Measurements from ENCODE around the gene TGM1.
"Not testable (repeated sequence)": the region's sequence is repeated elsewhere in the genome, so short reads cannot be mapped to it uniquely, and the experiment has no call there.

TGM1 gene

DNA sequence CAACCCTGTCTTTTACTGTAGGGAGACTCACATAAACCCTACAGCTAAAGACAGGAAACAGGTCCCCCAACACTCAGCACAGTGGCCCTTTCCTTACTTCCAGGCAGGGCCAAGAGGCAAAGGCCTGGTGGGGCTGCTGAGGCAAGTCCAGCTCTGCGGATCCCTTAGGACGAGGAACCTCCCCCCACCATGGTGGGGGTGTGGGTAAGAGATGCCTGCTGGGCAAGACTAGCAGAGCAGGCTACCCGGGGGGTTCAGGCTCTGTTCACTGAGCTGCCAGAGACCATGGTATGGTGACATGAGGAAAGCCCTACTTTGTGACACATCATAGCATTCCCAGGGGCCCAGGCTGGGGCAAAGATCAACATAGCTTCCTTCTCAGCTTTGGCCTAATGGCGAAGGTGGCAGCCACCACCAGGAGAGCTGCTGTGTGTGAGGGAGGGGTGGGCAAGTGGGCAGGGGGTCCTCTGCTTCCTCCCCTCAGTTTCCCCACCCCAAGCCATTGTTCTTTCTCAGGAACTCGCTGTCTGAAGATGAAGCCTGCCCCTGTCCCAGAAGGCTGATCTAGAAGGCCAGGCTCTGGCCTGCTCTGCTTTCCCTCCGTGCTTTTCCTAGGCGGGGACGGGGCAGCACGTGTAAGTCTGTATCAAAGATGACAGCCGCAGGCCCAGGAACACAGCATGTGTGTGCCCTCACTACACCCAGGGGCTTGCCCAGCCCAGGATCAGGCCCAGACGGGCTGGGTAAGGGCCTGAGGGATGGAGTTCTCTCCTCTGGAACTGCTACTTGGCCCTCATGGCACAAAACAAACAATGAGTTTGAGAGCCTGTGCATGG lies 10.5 kb downstream of the TGM1 start:
- no peak for DNase-seq

DNA sequence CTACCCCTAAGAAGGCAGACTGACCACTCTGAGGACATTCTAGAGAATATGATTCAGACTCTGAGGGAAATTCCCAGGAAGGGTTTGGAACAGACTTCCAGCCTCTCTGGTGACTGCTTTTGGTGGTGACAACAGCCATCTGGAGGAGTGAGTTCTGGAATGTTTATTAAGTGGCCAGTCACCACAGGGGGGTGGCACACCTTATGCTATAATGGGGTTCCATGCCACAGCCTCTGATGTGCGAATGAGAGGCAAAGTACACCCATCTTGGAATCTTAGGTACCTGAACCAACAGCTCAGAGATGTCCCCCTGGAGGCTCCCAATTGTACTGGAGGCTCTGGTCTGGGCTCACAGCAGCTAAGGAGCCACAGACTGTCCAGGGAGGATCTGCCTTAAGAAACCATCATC lies 11.1 kb downstream of the TGM1 start:
- no peak for DNase-seq

DNA sequence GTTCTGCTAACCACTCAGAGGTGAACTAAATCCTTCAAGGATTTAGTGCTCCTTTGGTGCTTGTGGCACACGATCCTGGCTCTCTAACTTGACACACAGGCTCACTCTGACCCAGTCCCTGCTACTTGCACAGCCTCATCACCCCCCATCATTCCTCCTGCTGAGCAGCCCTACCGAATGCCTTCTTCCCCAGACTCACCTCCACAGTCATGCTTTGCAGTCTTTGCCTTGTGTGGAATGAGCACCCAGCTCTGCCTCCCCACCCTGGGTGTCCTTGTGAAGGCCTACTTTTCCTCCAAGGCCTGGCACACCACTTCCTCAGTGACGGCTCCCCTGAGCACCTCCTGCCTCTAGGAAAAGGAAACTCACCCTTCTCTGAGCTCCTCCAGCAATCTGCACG lies 12.6 kb downstream of the TGM1 start:
- no peak for DNase-seq

DNA sequence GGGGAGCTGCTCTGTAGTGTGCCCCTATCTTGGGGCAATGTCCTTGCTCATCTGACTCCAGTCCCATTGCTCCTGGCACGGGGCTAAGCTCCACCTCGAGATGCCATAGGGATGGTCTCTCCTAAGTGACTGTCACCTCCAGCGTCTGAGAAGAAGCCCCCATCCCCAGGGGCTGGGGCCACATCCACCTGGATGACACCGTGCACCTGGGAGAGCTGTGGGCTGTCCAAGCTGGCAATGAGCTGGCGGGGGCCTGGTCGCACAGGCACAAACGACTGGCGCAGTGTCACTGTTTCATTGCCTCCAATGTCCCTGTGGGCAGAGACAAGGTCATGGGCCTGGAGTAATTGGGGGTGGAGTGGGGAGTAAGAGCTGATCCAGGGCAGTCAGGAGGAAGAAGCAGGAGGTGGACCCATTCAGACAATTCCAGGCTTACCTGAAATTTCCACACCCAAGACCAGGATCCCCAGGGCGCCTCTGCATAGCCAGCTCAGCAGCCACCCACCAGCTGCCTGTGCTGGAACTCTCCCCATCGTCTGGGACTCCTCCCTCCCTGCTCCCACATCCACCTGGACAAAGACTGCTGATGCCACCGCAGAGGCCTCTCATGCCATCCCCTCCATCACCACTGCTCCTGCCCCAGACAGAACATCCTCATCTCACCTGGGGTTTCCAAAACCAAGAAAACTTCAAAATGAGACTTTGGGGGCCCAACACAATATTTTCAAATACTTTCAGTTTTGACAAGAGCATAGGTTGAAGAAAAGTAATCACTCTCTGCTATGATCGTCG lies 13.6 kb downstream of the TGM1 start:
- DNase-seq = no peak

DNA sequence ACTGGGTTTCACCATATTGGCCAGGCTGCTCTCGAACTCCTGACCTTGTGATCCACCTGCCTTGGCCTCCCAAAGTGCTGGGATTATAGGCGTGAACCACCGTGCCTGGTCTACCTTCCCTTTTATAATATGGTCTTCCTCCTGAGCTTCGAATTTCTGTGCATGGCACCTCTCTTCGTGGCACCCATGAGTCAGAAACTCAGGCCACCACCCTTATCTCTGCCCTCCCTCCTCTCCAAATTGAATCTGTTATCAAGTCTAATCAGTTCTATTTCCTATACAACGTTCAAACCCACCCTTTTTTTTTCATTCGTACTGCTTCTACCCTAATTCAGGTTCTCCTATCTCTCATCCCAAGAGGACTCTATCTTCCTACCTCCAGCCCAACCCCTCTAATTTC lies 15.6 kb downstream of the TGM1 start:
- DNase-seq = no peak

DNA sequence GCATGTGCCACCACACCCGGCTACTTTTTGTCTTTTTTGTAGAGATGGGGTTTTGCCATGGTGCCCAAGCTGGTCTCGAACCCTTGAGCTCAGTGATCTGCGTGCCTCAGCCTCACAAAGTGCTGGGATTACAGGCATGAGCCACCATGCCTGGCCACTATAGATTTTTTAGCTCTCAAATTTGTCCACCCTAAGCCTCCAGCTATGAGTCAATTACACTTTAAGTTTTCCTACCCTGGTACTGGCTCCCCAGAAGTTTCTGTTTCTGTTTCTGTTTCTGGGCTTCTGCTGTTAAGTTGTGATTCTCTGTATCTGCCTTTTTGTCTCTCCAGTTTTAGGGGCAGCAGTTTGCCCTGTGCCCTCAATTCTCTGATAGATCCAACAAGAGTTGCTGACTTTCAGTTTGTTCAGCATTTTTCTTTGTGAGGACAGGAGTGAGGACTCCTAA lies 16.2 kb downstream of the TGM1 start:
- no peak for DNase-seq

DNA sequence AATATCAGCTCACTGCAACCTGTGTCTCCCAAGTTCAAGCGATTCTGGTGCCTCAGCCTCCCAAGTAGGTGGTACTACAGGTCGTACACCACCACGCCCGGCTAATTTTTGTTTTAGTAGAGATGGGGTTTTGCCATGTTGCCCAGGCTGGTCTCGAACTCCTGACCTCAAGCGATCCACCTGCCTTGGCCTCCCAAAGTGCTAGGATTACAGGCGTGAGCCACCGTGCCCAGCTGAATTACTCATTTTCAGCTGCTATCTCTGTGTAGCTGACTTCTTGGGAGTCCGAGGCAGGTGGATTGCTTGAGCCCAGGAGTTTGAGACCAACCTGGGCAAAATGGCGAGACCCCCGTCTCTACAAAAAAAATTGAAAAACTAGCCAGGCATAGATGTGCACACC lies 17.6 kb downstream of the TGM1 start:
- not testable (repeated sequence) for DNase-seq

DNA sequence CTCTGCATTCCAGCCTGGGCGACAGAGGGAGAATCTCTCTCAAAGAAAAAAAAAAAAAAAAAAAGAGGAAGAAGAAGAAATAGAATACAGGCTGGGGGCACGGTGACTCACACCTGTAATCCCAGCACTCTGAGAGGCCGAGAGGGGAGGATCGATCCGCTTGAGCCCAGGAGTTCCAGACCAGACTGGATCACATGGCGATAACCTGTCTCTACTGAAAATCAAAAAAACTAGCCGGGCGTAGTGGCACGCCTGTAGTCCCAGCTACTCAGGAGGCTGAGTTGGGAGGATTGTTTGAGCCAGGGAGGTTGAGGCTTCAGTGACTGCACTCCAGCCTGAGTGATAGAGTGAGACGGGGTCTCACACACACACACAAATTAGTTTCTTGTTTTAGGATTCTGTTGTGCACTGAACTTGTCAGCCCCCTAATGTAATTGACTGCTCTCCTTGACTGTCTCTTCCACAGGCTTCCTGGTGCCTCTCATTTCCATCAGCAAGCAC lies 19.6 kb downstream of the TGM1 start:
- no peak for DNase-seq

DNA sequence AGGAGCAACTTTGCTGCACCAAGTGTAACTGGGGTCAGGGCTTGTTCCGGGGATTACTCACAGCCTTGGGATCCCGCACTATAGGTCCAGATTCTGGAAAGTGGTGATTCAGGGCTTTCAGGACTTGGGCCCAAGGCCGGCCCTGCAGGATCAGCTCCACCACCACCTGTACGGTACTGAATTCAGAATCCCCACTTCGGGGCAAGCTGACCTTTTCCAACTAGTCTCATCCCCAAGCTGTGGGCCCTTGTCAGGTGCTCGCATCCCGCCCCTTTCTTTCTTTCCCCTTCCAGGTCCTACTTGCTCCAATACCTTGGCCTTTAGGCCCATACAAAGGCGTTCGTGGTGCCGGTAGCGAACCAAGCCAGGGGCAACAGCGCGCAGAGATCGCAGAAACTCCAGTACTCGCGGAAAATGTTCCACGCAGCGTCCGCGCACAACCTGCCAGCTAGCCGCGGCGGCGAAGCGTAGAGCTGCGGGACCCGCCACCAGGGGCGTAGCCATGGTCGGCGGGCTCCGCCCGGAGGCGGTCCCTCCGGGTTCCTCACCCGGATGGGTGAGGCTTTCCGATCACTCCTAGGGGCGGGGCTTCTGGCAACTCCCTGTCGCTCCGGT lies 21.0 kb downstream of the TGM1 start:
- peak; percentile 92 to 94 for DNase-seq

DNA sequence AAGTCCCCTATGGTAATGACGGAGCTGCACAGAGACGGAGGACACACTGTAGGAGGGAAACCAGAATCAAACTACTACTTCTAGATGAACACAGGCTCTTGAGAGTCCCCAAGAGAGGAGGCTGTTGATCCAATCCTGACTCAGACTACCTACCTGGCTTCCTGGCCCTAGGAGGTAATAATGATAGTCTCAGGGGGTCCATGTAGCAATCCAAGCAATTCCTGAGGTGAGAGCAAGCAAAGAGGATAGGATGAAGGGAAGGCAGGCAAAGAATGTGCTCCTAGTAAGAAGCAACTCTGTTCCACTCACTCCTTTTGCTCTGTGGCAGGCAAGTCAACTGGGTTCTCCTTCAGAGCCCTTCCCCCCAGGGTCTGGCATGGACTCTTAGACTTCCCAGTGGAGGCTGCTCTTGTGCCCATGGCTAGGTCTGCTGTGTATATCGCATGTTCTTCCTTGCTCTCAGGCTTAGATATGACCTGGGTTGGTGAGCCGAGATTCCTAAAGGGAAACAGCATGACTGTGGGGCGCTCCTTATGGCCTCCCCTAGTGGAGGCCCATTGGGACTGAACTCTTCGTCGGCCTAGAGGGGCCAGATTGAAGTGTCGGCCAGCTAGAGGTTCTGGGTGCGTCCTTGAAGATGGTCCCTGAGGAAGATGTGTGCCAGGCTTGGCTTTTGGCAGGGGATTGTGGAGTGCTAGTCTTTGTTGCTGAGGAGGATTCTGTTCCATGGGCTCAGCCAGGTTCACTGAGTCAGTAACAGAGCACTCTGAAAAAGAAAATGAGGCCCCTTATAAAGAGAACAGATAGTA lies 22.7 kb downstream of the TGM1 start:
- DNase-seq = no peak

DNA sequence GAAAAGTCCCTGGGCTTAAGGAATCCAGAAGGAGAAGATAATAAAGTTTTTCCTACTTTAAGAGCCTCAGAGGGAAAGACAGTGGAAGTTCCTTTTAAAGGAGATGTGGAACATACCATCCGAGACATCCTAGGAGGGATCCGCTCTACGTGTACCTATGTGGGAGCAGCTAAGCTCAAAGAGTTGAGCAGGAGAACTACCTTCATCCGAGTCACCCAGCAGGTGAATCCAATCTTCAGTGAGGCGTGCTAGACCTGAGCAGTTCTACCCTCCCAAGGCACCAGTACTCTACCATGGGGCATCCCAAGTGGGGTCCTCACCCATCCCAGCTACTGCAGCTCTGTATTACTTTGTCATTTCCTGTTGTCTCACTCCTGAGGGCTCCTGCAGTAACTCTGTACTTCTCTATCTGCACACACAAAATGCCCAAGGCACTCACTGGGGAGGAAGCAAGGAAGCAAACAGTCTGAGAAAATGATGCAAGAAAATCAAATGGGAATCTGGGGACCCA lies 24.4 kb downstream of the TGM1 start:
- no peak for DNase-seq

DNA sequence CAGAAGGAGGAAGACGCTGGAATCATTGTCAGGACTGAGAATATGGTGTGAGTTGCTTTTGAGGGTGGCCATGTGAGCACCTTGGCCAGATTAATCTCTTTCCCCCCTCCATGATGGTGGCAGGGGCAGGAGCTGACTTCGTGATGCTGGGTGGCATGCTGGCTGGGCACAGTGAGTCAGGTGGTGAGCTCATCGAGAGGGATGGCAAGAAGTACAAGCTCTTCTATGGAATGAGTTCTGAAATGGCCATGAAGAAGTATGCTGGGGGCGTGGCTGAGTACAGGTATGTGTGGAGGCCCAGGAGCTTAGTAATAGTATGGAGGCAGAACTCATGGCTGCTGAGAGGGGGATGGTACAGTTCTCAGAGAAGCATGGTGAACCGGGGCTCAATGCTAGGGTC lies 24.9 kb downstream of the TGM1 start:
- DNase-seq = no peak

DNA sequence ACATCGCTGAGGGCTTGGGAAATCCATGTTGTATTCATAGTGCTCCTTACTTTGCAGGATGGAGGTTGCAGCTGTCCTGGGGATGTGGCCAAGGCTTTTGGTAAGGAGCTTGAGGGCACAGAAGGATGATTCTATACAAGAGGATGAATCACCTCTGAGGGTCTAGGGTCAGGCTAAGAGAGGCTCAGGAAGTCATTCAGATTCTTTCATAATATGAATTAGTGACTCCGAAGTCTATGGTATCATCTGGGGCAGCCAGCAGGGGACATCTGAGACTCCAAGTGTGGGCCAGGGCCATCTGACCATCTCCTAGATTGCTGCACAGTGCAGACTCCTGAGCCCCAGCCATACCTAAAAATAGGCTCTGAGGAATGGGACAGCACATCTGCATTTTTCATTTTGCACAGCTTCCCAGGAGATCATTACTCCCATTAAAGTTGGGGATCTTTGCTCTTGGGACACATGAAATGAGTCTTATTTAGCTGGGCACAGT lies 25.5 kb downstream of the TGM1 start:
- no peak for DNase-seq

DNA sequence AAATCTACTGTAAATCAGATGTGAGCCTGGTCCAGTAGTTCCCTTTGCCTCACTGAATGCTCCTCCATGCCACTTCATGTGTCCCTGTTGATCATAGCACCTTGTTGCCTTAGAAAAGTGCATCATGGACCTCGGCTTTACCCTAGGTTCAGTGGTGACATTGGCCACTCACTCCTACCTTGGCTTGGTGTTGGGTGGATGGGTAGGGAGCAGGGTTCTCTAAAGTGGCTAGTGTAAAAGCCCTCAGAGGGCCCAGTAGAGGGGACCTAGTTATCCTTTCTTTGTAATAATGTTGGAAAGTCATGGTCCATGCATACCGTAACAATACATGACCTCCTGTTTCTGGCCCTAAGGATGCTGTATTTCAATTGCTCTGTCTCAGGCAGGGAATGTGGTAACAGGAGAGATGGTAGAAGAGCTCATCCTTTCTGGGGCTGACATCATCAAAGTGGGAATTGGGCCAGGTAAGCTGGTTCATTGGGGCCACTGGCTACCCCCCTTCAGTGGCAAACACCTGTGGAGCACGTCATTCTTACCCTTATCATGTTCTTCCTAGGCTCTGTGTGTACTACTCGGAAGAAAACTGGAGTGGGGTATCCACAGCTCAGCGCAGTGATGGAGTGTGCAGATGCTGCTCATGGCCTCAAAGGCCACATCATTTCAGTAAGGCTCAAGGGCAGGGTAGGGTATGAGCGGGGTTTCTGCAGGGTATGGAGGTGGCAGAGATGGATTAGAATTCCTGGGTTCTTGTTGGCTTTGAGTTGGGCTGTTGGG lies 26.1 kb downstream of the TGM1 start:
- no peak for DNase-seq

DNA sequence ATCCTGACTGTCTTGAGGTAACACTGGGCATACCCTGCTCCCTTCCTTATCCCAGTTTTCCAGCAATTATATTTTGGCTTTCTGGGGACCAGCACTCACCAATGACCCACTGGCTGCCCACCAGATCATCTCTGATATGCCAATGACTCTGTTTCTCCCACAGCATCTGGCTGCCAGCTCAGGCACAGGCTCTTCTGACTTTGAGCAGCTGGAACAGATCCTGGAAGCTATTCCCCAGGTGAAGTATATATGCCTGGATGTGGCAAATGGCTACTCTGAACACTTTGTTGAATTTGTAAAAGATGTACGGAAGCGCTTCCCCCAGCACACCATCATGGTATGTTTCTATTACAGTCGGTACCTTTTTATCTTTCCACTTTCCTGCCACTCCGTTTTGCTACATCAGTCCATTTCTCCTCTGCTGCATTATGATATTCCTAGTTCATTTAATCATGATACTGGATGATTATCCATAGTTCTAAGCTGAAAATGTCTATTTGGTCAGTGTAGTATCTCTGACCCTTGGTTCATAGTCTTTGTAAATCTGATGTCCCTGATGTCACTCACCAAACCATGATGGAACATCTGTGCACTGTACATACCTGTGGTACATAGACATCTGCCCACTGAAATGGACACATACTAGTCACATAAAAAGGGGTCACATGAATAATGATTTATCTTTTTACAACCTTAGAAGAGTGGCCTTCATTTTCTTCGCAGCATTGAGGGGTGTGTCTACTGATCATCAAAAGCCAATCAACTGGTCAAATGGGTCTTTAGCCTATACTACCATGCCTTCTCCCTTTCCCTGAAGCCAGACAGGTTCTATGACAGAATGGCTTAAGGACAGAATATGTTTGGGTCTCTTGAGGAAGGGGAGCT lies 26.9 kb downstream of the TGM1 start:
- no peak for DNase-seq

DNA sequence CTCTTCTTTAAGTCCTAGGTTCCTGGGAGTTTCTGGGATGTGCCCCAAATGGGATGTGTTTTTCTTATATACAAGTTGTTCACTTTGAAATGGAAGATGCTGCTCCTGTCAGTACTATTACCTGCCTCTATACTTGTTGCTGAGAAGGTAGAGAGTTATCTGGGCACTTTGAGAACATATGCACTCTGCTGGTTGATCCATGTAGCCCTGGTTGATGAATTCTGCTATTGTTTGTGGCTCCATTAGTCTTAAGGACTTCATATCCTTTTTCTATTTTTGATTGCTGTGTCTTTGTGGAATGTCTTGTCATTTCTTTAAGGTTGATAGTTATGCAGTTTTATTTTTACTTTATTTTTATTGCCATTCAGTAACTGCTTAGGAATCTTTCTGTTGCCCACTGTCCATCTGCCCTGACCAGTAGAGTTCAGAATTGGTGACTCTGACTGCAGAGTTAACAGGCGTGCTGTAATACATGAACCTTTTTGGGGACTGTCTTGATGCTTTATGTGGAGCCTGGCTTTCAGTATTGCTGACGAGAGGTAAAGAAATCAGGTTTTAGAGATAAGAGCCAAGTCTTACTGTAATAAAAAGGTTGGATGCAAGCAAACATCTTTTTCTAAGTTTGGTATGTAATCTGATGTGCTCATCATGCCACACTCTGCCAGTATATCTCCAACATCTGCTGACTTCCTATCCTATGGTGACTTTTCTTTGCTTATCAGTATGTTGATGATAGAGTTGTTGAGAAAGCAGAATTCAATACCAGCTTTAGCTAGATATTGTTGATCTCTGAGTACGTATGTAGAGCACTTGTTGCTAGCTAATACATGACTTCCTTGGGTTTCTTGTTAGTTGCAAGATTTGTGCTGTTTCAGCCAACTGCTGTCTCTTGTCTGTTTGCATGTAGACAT lies 28.6 kb downstream of the TGM1 start:
- DNase-seq = no peak

DNA sequence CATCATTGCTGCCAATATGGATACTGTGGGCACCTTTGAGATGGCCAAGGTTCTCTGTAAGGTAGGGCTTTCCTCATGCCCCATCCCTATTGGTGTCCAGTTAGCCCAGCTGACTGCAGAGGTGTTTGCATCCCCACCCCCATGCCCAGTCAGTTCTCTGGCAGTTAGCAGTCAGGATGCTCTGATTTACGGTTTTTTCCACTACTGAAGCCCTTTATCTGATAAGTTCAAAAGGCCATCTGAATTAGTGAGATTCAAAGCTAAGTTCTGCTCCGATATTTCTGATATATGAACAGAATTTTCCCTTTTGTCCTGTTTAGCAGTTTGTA lies 29.5 kb downstream of the TGM1 start:
- DNase-seq = no peak

DNA sequence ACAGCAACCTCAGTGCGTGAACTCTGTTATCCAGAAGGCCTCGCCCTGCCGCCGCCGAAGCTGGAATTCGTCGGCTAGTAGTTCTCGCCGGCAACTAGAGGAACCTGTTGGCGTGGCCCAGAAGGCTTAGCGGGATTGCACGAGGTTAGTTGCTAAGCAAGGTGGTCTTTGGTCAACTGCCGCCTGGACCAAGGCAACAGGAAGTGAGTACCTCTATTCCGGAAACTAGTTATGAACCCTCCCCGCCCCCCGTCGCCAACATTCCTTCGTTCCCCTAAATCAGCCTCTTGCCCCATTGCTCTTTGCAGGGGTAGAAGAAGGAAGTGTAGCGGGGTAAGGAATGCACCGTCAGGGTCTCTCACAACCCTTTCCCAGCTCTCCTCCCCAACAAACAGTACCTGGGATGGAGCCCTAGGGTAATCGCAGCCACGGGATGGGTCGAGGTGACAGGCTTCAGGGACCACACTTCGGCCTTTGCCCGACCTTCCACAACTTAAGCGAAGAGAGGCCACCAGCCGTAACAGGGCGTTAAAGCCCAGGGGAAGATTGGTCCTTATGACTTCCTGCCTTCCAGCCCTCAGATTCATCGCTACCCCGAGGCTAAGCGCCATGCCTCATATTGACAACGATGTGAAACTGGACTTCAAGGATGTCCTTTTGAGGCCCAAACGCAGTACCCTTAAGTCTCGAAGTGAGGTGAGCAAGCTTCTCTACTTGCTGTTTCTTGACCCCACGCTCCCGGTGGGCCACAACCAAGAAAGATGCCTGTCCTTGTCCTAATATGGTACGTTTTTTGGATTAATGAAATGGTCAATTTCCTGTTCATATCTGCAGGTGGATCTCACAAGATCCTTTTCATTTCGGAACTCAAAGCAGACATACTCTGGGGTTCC lies 30.1 kb downstream of the TGM1 start, which contains the start of gene GMPR2:
Gene GMPR2 (plus strand): TSS at position 285 of the 893 bp plus-strand sequence. CDS start 325 bp downstream, at position 610.
- DNase-seq = no peak

All from NCI-H1930 (cell line).